Stimulated activated CD4-positive, alpha-beta T cell treated with anti-CD3 and anti-CD28 coated beads, TNF-alpha, amount 100 ng/mL, for 48 hours (primary cell): Measurements from ENCODE around the gene USP53.
"Not testable (repeated sequence)": the region's sequence is repeated elsewhere in the genome, so short reads cannot be mapped to it uniquely, and the experiment has no call there.

Experiments used
- DNase-seq, 3 donors: peaks; one replicate each; pipeline ENCODE4 v3.0.0-alpha.2; 2020; ENCODE audit warnings: low read depth in 3 of 3

USP53 gene

GRCh38 chr4:119315036-119315435 is 102.5 kb downstream of the USP53 start:
- DNase-seq: no peak

- DNase-seq: no peak
These were observed 105.5 kb downstream of the USP53 start for GRCh38 chr4:119317990-119318389.

GRCh38 chr4:119321921-119322687 is 109.6 kb downstream of the USP53 start, which contains the start of gene FABP2:
Gene FABP2, minus strand, starts transcription at chr4:119322138. Its CDS starts 36 bp downstream, at chr4:119322102.
- DNase-seq: no peak

- no peak for DNase-seq
These were observed 116.2 kb downstream of the USP53 start for GRCh38 chr4:119328695-119329094.

- no peak for DNase-seq
These were observed 117.5 kb downstream of the USP53 start for GRCh38 chr4:119329835-119330620.

DNA sequence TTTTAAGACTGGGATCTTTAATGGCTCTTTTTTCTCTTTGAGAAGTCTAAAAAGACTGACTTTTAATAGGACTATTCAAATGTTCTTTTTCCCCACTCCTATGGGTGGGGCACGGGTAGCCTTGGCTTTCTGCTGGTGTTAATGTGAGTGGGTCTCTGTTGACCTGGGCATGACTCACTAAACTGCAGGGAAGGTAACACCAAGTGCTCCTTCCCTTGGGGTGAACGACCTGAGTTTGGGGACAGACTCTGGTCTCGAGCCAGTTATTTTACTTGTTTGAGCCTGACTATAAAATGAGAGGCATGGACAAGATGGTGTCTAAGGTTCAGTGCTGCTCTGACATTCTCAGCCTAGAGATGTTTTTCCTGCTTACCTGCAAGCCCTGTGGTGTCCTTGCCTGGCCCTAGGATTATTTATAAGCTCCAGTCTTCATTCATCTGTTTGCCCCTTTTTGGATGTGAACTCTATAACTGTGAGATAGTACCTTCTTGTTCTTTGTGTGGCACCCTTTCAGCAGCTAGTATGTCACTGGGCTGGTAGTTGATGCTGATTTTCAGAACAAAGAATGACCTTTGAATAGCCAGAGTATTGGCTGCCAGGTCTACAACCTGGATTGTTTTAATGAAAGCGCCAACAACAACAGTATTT is 123.9 kb downstream of the USP53 start:
- not testable (repeated sequence) for DNase-seq

DNA sequence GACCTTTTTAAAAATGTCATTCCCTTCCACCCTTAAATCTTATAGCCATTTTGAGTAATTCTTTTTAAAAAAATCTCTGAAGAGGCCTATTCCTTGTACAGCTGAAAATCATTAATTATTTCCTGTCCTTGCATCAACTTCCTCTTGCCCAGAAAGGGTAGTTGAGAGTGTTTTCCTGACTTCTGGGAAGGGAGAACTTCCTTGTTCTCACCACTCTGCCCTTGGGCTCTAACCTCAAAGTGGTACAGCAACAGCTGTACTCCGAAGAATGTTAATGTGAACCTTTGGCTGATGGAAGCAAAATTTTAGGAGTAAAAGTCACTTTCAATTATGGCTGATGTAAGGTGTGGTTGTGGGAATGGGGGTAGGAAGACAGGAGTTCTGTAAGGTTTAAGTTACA is 124.5 kb downstream of the USP53 start:
- no peak for DNase-seq

DNA sequence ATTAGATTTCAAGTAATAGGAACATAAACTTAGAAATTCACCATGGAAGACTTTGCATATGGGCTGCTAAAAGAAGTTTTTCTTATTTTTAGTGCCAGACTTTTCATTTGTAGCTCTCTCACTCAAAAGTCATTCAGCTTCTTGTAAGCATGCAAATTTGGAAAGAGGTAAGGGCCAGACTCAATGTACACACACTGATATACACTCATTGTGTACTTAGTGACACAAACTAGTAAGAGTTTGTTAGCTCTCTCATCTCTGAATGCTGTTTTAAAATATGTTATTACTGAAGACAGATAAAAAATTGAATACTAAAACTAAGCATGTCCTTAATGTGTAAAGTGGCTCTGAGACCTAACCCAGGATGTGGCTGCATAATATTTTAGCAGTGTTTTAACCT is 127.4 kb downstream of the USP53 start:
- DNase-seq: not testable (repeated sequence)

GRCh38 chr4:119343293-119343692 is 130.8 kb downstream of the USP53 start:
- DNase-seq: not testable (repeated sequence)
